ENCODE measurements around the gene SLC14A1.

DNA sequence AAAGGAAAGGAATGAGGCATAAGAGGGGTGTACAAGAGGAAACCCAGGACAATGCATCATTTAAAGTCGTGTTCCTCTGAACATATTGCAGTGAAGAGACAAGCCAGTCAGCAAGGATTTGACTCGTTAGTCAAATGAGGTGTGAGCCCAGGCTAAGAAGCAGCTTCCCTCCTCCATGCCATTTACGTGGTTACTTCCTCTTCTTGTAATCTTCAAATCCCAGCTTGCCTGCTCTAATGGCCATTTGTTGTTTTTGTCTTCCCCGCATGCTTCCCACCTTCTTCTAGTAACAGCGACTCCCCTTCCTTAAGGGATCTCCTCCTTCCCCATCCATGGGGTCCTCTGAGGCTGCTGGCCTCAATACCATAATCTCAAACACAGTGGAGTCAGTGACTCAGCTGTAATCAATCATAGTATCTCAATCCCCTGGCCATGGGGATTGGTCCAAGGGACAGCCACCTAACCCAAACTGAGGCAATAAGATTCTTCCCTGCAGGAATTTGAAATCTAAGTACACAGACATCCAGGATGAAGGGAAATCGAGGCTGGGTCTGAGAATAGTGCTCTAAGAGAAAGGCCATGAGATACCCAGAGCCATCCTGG is 37.6 kb downstream of the SLC14A1 start:
- TF ChIP-seq POLR2A (IDR thresholded peaks at IDR 0.05) (no peak), POLR2AphosphoS5 (IDR thresholded peaks at IDR 0.05; ENCODE audit: insufficient read depth in 1 of 2, low read depth in 1 of 2) (no peak)
- TF ChIP-seq, protein P1, sequence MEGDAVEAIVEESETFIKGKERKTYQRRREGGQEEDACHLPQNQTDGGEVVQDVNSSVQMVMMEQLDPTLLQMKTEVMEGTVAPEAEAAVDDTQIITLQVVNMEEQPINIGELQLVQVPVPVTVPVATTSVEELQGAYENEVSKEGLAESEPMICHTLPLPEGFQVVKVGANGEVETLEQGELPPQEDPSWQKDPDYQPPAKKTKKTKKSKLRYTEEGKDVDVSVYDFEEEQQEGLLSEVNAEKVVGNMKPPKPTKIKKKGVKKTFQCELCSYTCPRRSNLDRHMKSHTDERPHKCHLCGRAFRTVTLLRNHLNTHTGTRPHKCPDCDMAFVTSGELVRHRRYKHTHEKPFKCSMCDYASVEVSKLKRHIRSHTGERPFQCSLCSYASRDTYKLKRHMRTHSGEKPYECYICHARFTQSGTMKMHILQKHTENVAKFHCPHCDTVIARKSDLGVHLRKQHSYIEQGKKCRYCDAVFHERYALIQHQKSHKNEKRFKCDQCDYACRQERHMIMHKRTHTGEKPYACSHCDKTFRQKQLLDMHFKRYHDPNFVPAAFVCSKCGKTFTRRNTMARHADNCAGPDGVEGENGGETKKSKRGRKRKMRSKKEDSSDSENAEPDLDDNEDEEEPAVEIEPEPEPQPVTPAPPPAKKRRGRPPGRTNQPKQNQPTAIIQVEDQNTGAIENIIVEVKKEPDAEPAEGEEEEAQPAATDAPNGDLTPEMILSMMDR (IDR thresholded peaks at IDR 0.05): no peak

Data from vagina (tissue), 2 donors.